Left ventricle myocardium inferior (tissue), 1 donor: ENCODE results near the gene ABCA9. TPM values are rescaled to one million over a fixed set of nuclear protein-coding genes. Genes with fewer than 3 reads are reported as not detected.

Source experiments
- DNase-seq: peaks from one replicate; pipeline ENCODE4 v3.0.0-alpha.2; 2020
- H3K27ac ChIP-seq: fragments of 200-600 bp; replicated peaks from 2 replicates; pipeline ENCODE4 v1.8.0; 2021
- H3K27me3 ChIP-seq: fragments of 200-600 bp; 2 replicates; pipeline ENCODE4 v1.8.0; 2021; ENCODE audit warnings: low read depth
- H3K36me3 ChIP-seq: fragments of 200-600 bp; 2 replicates; pipeline ENCODE4 v1.8.0; 2021
- H3K4me1 ChIP-seq: fragments of 200-600 bp; 2 replicates; pipeline ENCODE4 v1.8.0; 2021
- H3K4me3 ChIP-seq: fragments of 200-600 bp; 2 replicates; pipeline ENCODE4 v1.8.0; 2021; ENCODE audit warnings: mild to moderate bottlenecking, moderate library complexity
- H3K9me3 ChIP-seq: fragments of 200-600 bp; replicated peaks from 2 replicates; pipeline ENCODE4 v1.8.0; 2021
- intact Hi-C: fragments of 100-400 bp; cut with micrococcal nuclease; formaldehyde crosslinking; loops from one replicate; pipeline ENCODE4 v1.11.0; 2022
- total RNA-seq: library from RNA; stranded (reverse); fragmentation: NEBNext Ultra II Directional; extraction: Animal tissue kit (Norgen Biotek cat#: 25700); gene quantifications from one replicate; pipeline ENCODE4 v1.2.1, GENCODE V29; 2021
- TF ChIP-seq, protein P1 (sequence below): fragments of 200-600 bp; IDR thresholded peaks from 2 replicates; pipeline ENCODE4 v1.8.0; 2021; ENCODE audit warnings: antibody characterized with exemption, mild to moderate bottlenecking, borderline replicate concordance
- donor health status: DM: no; HTN: yes; CAD: no; lungs with severe emphysema.

ABCA9 gene
- total RNA-seq, 1 donor from 2014 or later, result 13.0 TPM

DNA sequence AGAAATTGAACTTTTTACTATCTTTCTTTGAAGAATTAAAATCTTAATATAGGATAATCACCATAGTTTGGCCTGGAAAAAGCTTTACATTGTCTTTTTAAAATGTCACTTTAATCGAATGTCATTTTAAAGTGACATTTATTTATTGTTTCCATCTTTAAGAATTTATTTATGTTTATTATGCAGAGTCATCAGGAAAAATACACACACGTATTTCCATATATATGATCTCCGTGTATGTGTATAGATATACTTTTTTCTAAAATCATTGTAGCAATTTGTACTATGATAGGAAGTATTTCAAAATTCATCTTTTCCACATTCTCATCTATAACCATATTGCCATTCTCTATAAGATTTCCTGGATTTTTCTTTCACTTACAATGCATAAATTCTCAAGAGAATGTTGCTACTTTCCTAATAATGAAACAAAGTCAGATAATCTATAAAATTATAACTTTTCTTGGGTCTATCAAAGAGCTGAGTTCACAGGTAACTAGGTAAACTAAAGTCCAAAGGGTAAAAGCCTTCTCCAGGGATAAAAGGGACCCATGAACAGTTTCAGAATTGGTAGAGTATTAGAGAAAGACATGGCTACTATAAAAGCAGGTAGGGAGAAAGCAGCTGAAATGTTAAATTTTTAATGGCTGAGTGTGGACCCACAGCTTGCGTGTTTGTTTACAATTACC lies 117.5 kb downstream of the ABCA9 start:
- intact Hi-C loops, result no loop called here
- Histone ChIP-seq H3K27me3 (no peaks in the 10 kb centered on the region), H3K4me1 (peaks cover 22% of the 10 kb centered on the region), H3K27ac (no peak overlapping the region), H3K9me3 (peaks cover 8% of the 10 kb centered on the region), H3K36me3 (peaks cover 32% of the 10 kb centered on the region), H3K4me3 (no peak overlapping the region)
- no peak for DNase-seq
- TF ChIP-seq, protein P1, sequence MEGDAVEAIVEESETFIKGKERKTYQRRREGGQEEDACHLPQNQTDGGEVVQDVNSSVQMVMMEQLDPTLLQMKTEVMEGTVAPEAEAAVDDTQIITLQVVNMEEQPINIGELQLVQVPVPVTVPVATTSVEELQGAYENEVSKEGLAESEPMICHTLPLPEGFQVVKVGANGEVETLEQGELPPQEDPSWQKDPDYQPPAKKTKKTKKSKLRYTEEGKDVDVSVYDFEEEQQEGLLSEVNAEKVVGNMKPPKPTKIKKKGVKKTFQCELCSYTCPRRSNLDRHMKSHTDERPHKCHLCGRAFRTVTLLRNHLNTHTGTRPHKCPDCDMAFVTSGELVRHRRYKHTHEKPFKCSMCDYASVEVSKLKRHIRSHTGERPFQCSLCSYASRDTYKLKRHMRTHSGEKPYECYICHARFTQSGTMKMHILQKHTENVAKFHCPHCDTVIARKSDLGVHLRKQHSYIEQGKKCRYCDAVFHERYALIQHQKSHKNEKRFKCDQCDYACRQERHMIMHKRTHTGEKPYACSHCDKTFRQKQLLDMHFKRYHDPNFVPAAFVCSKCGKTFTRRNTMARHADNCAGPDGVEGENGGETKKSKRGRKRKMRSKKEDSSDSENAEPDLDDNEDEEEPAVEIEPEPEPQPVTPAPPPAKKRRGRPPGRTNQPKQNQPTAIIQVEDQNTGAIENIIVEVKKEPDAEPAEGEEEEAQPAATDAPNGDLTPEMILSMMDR, result no peak

DNA sequence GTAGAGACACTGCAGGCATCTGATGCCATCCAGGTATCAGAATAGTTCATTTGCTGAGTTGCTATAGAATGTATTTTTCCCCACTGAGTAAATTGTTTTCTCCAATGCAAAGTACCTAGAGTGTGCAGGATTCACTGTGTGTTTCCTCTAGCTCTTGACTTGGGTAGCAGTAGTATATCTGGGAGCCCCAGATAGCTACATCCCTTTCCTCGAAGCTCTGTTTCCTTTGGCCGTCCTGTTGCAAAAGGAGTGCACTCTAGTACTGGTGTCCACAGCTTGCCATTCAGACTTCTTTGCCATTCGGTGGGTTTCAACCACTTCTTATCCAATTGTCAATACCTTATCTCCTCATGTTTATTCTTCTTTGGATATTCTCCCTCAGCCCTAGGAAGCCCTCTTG lies 118.3 kb downstream of the ABCA9 start:
- Histone ChIP-seq H3K27ac (no peak overlapping the region), H3K27me3 (no peaks in the 10 kb centered on the region), H3K4me1 (peaks cover 22% of the 10 kb centered on the region), H3K36me3 (peaks cover 25% of the 10 kb centered on the region), H3K9me3 (peaks cover 3% of the 10 kb centered on the region), H3K4me3 (no peak overlapping the region)
- TF ChIP-seq, protein P1, result no peak
- intact Hi-C loops, result no loop called here
- no peak for DNase-seq

DNA sequence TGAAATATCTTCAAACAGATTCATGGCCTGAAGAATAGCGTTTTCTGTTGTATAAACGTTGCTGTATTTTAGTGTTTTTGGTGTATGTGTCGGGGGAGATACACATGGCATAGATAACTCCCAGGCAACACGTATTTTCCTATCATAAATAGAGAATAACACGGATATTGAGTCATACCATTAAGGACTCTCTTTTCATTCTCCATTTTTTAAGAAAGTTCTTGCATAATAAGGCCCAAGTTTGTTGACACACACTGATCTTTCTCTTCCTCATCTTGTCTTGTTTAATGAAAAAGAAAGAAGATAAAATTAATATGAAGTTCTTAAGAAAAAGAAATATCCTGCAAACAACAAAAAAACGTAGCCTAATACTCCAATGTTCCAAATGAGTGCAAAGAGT lies 119.0 kb downstream of the ABCA9 start:
- peaks cover 22% of the 10 kb centered on the region for H3K4me1 ChIP-seq
- H3K27me3 ChIP-seq, result no peaks in the 10 kb centered on the region
- no peak overlapping the region for H3K4me3 ChIP-seq
- peaks cover 31% of the 10 kb centered on the region for H3K36me3 ChIP-seq
- H3K27ac ChIP-seq, result no peak overlapping the region
- peaks cover 3% of the 10 kb centered on the region for H3K9me3 ChIP-seq
- intact Hi-C loops, result no loop called here
- TF ChIP-seq, protein P1, result no peak
- DNase-seq, result no peak

DNA sequence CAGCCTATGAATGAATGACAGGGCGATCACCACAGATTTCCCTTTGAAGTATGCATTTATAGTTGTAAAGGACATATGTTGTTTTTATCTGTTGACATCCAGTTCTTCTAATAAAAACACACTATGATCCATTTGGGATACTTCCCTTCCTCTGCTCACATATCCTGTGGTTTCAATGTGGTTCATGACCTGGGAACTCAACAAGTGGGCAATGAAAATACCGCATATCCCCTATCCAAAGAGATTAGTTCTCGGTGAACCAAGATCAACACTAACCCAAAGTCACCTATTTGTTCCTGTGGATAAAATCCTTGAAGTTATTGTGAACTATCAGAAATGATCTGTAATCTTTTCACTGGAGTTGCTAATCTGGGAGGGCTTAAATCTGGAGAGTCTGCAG lies 121.5 kb downstream of the ABCA9 start:
- peaks cover 33% of the 10 kb centered on the region for H3K36me3 ChIP-seq
- no peak overlapping the region for H3K27ac ChIP-seq
- peaks cover 22% of the 10 kb centered on the region for H3K4me1 ChIP-seq
- no peak for DNase-seq
- TF ChIP-seq, protein P1, result no peak
- intact Hi-C loops, result no loop called here
- H3K9me3 ChIP-seq, result peaks cover 3% of the 10 kb centered on the region
- H3K27me3 ChIP-seq, result no peaks in the 10 kb centered on the region
- no peak overlapping the region for H3K4me3 ChIP-seq

DNA sequence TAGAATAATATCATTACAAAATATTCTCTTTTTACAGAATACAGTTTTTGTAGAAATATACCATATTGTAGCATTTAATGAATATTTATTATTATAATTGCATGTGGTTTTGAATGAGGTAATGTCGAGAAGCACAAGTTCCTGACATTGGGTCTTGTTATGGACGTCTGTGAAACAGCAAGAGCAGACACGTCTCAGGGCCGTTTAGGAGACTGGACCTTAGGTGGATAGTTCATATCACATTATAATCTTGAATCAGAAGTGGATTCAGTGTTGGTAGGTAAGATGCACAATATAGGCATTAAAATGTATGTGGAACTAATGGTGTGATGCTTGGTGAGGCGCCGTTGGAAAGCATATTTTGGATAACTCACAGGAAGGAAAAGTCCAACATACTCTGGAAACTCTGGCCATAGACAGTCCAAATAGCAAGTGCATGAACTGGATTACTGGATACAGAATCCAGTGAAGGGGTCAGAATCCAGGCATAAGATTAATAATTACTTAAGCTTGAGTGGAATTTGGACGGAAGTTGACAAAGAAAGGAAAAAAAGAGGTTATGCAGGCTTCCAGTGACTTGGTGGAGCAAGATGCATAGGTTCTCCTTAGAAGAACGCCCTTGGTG lies 122.7 kb downstream of the ABCA9 start:
- intact Hi-C loops, result no loop called here
- Histone ChIP-seq H3K9me3 (no peaks in the 10 kb centered on the region), H3K4me1 (peaks cover 22% of the 10 kb centered on the region), H3K36me3 (peaks cover 45% of the 10 kb centered on the region), H3K27ac (no peak overlapping the region), H3K27me3 (no peaks in the 10 kb centered on the region), H3K4me3 (no peak overlapping the region)
- no peak for DNase-seq
- TF ChIP-seq, protein P1, result no peak
